GM18873 (cell line): ENCODE data around the gene FXR1.
"Not testable (repeated sequence)": the region's sequence is repeated elsewhere in the genome, so short reads cannot be mapped to it uniquely, and the experiment has no call there.

Experiments
- ATAC-seq: cut with Tn5 transposase; IDR thresholded peaks from one replicate; pipeline ENCODE4 v1.9.1; 2021; ENCODE audit warnings: mild to moderate bottlenecking, moderate library complexity, moderate number of reproducible peaks; ENCODE audit not compliant: unreplicated experiment, low FRiP score

FXR1 gene

DNA sequence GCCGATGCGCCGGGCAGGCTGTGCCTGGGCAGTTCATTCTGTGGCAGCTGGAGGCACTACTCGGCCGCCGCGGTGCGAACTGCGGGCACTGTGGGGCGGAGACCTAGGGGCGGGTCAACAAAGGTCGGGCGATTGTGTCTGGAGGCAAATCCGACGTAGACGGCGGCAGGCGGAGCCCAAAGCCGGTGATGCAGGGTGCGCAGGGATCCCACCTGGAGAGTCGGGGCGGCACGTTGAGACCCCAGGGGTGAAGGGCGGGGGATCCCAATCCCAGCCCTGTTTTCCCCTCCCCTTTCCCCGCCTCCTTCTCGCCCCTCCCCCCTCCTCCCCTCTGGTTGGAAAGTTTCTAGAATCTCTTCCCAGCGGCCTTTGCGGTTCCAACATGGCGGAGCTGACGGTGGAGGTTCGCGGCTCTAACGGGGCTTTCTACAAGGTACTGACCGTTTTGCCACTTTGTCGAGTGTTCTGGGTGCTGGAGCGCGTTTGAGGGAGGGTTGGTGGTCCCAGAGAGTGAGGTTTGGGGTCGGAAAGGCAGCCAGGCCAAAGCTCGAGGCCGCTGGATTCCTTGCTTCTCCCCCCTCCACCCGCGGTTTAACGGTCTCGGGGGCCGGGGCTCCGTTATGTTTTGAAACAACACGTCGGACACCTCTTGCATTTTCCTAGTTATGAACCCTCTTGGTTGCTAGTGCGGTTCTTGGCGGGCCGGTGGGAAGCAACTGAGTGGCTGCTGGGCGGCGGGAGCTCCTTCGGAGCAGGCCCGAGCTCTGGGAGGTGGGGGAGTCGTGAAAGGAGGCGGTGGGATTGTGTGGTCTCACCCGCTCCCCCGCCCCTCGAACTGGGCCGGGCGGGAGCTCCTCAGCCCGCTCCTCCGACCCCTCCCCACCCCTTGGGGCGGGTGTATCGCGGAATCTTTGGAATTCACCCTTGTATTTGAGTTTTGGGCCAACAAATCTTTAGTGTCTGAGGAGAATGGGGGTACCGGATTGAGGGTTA, at the start of gene FXR1:
Gene FXR1, plus strand, starts transcription at position 367 of the 993 bp plus-strand sequence. Its CDS starts 16 bp downstream, at position 383.
- peak; percentile 99 for ATAC-seq

DNA sequence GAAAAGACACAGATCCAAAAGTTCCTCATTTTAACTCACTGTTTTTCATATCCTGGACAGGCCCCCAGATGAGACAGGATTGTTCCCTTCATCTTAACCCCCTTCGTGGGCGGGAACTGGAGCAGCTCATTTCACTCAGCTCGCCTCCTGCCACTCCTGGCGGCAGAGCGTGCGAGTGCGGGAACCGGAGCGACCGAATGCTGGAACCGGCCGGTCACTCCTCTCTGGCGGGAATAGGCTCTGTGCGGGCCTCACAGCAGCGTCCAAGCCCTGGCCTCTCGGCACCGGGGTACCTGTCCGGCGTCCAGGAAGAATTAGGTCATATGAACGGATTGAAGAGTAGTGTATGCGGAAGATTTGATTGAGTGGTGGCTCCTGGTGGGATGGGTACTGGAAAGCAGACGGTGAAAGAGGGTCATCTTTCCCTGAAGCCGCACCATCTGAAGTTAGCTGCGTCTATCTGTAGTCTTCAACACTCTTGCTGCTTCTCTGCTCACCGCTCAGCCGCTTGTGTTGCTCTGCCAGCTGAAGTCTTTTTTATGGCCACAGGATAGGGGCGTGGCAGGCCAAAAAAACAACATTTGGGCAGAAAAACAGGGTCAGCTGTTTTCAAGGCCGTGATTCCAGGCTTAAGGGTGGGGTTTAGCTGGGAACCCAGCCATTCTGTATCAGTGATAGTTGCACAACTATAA, 42.3 kb upstream of the FXR1 start:
- ATAC-seq, result no peak

DNA sequence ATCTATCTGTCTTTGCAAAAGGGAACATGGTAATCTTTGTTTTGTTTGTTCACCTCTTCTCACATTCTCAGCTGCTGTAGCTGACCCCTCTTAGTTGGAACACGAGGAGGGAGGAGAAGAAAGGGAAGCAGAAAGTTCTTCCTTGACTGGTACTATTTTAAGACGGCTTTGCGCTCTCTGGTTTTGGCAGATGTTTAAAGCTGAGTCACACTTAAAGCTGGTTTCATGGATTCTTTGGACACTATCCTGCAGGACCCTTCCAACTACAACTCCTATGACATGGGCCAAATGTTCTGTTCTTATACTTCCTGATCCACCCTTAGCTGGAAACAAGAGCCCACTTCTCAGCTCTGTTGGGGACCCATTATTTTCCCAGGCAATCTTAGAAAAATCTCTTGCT, 40.6 kb upstream of the FXR1 start:
- no peak for ATAC-seq

DNA sequence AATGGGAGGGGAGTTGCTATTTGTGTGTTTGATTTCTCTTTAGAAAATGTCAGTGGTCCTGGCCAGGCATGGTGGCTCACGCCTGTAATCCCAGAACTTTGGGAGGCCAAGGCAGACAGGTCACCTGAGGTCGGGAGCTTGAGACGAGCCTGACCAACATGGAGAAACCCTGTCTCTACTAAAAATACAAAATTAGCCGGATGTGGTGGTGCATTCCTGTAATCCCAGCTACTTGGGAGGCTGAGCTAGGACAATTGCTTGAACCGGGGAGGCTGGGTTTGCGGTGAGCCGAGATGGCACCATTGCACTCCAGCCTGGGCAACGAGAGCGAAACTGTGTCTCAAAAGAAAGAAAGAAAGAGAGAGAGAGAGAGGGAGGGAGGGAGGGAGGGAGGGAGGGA, 40.0 kb upstream of the FXR1 start:
- ATAC-seq, result not testable (repeated sequence)

DNA sequence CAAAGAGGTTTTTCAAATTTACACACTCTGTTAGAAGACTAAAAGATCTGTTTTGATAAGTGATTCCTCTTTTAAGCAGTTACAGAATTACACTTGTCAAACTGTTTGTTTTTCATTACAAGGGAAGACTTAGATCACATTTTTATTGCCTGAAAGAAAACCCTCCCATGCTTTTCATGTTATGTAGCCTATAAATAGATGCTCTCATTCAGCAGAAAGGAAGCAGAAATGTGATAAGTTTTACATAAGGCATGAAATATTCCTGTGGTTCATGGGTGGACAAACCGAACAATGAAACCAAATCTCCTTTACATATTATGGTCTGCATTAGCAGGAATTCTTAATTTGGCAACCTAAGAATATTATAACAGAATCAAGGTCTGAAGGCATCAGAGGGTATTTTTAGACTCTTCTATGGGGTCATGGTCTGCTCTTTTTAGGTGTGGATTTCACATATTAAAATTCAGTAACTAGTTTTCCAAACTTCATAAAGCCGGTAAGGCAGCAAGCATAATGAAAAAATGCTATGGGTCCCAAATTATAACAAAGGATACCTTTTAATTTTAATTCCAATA, 37.3 kb upstream of the FXR1 start:
- ATAC-seq, result no peak

DNA sequence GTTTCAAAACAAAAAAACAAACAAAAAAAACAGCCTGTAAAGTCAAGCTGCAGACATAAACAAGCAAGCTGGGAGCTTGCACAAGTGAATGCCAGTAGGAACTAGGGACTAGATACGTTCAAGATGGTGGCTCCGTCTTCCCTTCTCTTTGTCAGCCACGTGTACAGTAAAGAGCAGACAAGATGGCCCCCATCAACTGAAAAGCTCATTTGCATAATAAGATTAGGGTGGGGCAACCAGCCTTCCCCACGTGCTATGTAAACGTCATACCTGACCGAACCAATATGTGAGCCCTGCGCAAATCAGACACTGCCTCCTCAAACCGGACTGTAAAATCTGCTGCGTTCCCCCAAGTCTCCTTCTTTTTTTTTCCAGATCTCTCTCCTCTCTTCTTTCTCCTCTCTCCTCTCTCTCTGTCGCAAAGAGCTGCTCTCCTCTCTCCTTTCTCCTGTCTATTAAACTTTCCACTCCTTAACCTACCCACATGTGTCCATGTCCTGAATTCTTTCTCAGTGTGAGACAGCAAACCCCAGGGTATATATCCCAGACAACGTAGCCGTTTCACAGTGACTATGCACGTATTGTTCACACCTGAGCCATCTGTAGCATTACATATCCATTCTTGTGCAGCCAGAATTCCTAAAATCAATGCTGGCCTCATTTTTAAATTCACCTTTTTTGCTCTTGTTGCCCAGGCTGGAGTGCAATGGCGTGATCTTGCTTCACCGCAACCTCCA, 31.2 kb upstream of the FXR1 start:
- no peak for ATAC-seq

DNA sequence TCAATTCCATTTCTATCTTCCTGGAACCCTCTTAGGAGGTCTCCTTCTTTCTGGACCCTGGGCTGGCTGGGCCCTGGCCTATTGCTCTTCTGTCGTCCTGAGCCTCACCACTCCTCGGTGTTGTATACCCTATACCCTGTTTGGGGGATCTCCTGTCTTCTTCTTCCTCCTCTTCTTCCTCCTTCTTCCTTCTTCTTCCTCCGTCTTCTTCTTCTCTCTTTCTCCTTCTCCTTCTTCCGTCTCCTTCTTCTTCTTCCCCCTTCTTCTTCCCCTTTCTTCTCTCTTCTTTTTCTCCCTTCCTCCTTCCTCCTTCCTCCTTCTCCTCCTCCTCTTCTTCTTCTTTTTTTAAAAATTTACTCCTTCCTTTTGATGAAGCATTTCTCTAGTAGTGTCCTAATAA, 30.4 kb upstream of the FXR1 start:
- ATAC-seq, result no peak

DNA sequence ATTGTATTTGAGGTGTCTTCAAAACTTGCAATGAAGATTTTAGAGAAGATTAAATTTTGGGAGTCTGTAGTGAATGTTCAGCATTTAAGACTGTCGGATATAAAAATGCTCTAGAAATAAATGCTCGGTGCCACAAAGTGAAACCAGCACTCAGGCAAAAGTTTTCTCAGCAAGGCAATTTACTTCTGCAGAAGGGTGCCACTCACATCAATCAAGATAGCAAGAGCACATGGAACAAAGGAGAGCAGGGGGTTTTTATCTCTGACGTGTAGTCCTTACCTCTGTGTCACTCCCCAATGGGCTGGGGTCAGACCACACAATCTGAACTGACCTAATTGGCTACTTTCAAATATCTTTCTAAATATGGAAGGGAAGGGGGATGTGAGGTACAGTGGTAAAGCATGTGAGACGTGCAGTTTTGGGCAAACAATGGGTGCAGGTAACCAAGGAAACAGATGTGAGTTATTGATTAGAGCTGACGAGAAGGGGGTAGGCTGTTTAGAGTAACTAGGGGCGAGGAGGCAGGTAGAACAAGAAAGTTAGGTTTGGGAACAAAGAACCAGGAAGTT, 23.4 kb upstream of the FXR1 start:
- ATAC-seq, result no peak

DNA sequence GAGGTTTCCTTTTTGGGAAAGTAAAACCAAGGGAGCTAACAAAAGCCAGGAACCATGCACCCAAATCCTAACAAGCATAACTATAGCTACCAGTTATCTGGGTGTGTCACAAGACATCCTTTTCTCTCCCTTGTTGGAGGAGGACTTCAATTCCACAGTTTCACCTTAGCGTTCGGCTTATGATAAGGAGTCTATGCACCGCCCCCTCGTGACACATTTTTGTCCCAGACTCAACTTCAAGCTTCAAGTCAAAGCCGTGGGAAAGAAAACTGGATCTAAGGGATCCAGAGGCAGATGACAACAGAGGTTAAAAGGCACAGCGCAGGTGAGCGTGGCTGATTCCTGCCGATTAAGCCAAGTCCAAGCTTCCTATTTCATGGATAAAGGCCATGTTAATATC, 13.9 kb upstream of the FXR1 start:
- no peak for ATAC-seq

DNA sequence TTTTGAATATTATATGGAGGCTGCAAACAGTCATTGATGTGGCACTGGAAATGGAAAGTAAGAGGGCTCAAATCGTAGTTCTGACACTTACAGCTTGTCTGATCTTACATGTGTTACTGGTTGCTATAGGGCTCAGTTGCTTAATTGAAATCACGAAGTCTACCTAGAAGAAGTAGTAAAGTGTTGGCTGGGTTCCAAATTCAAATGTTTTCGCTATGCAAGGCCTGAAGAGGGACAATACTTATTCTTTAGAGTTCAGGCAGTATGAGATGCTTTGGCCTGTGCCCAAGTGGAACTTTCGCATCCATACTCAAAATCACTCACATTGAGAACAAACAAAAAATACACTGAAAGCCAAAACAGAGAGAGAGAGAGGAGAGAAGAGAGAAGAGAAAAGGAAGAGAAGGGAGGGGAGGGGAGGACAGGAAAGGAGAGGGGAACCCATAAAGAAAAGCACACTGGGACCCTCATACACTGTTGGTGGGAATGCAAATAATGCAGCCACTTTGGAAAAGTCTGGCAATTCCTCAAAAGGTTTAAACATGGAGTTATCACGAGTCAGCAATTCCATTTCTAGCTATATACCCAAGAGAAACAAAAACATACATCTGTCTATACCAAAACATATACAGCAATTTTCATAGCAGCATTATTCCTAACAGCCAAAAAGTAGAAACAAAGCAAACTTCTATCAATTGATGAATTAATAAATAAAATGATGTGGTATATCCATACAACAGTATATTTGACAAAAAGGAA, 2.9 kb upstream of the FXR1 start:
- no peak for ATAC-seq

DNA sequence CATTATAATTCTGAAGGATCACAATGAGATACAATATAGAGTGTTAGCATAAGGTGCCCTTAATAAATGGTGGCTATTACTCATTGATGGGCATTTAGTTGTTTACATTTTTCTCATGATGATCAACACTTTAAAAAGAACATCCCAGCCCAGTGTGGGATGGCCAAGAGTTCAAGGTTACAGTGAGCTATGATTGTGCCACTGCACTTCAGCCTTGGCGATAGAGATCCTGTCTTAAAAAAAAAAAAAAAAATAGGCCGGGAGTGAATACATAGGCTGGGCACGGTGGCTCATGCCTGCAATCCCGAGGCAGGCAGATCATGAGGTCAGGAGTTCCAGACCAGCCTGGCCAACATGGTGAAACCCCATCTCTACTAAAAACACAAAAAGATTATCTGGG, 1.6 kb upstream of the FXR1 start:
- no peak for ATAC-seq

DNA sequence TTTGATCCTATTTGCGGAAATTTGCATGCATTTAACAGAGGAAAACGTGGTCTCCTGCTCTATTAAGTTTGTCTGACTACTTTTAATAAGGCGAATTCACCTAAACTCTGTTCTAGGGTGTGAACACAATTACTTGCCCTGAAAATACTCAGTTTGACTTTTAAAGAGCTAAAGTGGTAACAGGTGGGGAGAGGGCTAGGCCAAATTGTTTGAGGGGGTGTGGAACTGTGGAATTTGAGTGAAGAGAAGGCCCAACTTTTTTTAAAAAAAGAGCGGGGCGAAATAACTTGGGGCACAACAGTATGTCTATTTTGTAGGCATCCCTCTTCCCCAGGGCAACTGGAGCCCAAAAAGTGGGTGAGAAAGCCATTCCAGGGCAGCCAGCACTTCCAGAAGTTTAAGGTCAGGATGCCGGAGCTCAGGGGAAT, 580 bp upstream of the FXR1 start:
- peak; percentile 15 for ATAC-seq

DNA sequence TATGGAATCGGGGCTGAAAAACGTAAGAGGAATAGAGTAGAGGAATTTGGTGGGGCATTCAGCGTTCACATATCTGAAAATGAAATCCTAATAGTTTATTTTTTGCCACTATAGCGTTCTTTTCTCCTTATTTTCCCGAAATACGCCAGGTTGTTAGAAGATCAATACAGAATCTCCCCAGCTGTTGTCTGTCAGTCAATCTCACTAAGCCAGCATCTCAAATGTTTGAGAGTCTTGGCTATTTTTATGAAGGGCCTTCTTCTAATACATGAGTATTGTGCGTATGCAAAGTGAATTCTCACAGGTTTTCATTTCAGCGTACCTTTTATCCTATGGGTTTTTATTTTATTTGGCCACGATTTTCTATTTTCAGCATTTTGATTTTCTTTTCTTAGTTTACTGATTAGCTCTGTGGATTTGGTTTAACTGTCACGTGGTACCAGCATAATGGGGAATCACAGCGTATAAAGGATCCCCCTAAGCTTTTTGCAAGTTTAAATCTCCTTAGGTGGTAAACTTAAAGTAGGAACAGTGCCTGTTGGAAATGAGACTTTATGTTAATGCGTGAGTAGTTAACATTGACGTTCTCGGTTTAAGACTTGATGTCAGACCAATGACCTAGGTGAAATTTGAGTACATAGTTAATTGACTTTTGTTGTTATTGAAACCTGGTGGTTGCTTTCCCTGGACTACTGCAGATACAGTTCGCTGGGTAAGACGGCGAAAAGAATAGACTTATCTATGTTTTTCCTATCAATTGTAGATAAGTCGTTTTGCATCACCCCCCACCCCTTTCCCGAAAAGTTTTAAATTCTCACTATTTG, 1.3 kb downstream of the FXR1 start:
- ATAC-seq, result no peak

DNA sequence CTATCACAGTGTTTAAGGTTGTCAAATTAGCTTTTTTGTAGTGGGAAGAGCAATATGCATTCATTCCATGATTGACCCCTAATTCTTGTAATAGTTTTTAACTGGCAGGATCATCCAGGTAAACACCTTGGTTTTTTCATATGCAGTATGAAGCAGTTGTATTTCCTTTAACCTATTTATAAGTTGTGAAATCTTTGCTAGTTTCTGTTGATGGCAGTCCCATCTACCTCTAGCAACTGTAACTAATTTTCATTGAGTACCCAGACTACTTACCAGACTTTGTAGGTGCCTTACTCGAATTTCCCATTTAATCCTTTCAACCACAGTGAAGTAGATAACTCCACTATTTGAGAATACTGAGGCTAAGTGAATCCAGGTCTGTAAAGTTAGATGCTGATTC, 6.1 kb downstream of the FXR1 start:
- ATAC-seq, result no peak

DNA sequence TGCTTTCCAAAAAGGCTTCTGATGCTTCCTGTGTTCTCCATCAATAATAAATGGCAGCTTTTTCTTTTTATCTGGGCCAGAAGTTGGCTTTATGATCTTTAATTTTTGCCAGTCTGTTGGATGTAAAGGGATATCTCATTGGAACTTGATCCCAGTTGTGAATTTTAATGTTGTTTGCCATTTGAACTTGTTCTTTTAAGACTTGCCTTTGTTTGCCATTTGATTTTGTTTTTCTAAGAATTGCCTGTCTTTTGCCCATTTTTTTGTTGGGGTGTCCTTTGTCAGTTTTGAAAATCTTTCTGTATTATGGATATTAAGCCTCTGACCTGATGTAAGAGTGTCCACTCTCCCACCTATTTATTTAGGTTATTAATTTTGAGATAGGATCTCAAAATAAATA, 9.8 kb downstream of the FXR1 start:
- ATAC-seq, result no peak

DNA sequence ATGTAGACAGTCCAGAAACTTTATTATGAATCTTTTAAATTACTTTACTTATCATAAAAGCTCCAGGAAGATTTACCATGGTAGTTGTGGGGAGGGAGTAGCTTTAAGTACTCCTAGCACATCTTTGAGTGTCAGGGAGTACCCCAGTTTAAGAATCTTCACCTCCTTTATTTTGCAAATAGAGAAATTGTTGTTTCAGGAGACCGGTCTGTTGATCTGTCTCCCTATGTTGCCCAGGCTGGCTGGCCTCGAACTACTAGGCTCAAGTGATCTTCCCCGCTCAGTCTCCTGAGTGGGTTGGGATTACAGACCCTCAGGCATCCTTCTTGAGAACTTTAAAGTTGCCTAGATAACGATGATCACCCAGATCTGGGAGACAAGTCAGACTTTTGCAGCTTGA, 11.1 kb downstream of the FXR1 start:
- no peak for ATAC-seq

DNA sequence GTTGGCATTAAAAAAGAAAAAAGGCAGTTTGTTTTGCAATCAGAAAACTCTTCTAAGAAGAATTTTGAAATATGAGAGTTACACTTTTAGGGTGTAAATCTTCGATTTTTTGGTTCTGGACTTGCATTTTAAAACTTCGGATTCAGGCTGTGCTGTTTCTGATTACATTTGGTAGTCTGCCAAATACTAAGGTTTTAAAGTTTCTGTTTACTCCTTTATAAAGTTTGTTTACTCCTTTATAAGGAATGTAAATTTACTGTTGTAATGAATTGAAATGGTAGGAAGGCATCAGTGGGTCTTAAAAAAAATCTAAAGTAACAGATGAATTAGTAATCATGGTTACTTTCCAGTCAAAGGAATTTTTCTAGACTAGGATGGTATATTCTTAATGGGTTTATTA, 14.1 kb downstream of the FXR1 start:
- ATAC-seq, result no peak

DNA sequence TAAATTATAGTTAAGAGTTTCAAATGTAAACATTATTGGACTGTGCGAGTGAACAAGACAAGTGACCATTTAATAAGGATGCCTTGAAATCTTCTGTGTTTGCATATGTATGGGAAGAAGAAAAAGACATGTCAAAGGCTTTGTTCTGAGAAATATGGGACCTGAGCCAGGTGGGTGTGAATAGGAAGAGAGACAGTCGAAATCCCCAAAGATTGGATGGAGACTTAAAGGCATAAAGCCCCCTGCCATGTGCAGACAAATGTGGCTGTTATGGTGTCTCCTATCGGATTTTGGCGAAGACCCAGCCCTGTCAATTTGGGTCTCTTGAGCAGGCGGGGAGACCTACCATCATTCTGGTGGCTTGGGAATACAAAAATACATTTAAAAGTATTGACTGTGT, 16.9 kb downstream of the FXR1 start:
- no peak for ATAC-seq

DNA sequence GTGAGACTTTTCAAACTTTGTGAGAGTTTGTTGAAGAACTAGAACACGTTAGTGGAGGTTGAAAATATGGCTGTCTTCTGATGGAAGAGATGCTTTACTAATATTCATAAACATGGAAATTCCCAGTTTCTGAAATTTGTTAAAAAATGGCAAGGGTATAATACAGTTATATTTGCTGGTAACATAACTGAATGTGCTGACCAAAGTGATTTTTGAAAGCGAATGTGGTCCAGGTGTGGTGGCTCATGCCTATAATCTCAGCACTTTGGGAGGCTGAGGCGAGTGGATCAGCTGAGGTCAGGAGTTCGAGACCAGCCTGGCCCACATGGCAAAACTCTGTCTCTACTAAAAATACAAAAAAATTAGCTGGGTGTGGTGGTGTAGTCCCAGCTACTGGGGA, 18.1 kb downstream of the FXR1 start:
- ATAC-seq, result no peak
